K562 (cell line): Measurements from ENCODE around the gene PATJ. TPM values are rescaled to one million over a fixed set of nuclear protein-coding genes. Genes with fewer than 3 reads are reported as not detected.

Experiments
- ATAC-seq: fragments of 200-7000 bp; cut with Tn5 transposase; 3 replicates; pipeline ENCODE4 v1.9.1; 2020; ENCODE audit warnings: moderate library complexity
- BruUV-seq: library from RNA; stranded (reverse); fragments of 400-500 nt; replicated peaks from 2 replicates; lab custom pipeline; 2021; lab: Mats Ljungman, UMichigan
- CTCF ChIA-PET: fragments of 300-600 bp; formaldehyde crosslinking; extraction: SDS; loops from one replicate; lab custom pipeline; 2021; ENCODE audit warnings: low intra/inter-chr PET ratio; lab: Yijun Ruan, JAX
- POLR2A ChIA-PET: fragments of 300-600, 350-650 bp; sonication (Branson Sonifier 250); formaldehyde crosslinking; extraction: SDS; loops from one replicate; lab custom pipeline; 2021; ENCODE audit warnings: antibody characterized with exemption, inconsistent platforms; lab: Yijun Ruan, JAX
- DNase-seq, 4 experiments: peaks; one replicate each; pipeline versions ENCODE4 v3.0.0 to v3.0.0-alpha.2; 2011 to 2018; ENCODE audit warnings: low spot score in 3 of 4, mixed read lengths in 3 of 4; ENCODE audit errors: extremely low read depth in 1 of 4
- FAIRE-seq: peaks from 2 replicates; lab custom pipeline; 2011; peaks lifted over from hg19 to GRCh38; lab: Jason Lieb, UNC
- H2AFZ ChIP-seq: 2 replicates; pipeline ENCODE4 v1.6.0; 2011; ENCODE audit warnings: low read depth, low read length, control low read depth, inconsistent platforms
- H3K27ac ChIP-seq: fragments of 200-600 bp; 3 replicates; pipeline ENCODE4 v1.8.0; 2011; ENCODE audit warnings: low read depth, mild to moderate bottlenecking, control low read depth, inconsistent platforms, low read length, moderate library complexity, mixed read lengths; ENCODE audit errors: extremely low read depth
- H3K27me3 ChIP-seq, 2 experiments: fragments of 300-600 bp in 1 of 2; 2 replicates in 1 of 2; 3 replicates in 1 of 2; pipeline versions ENCODE4 v1.6.0 to v1.8.0; 2011; ENCODE audit warnings: inconsistent platforms in 2 of 2, low read length in 2 of 2, mild to moderate bottlenecking in 1 of 2, mixed read lengths in 1 of 2, moderate library complexity in 1 of 2; ENCODE audit not compliant: control insufficient read depth in 2 of 2, insufficient read depth in 2 of 2
- H3K36me3 ChIP-seq: fragments of 300-600 bp; 3 replicates; pipeline ENCODE4 v1.8.0; 2011; ENCODE audit warnings: mild to moderate bottlenecking, low read length, inconsistent platforms; ENCODE audit not compliant: control insufficient read depth, insufficient read depth
- H3K4me1 ChIP-seq, 2 experiments: fragments of 200-600 bp in 1 of 2; replicated peaks in 1 of 2; 2 replicates in 1 of 2; 3 replicates in 1 of 2; pipeline versions ENCODE4 v1.5.1 to v1.8.0; 2011; ENCODE audit warnings: inconsistent platforms in 2 of 2, low read length in 2 of 2, mild to moderate bottlenecking in 1 of 2, mixed read lengths in 1 of 2, moderate library complexity in 1 of 2; ENCODE audit not compliant: control insufficient read depth in 2 of 2, insufficient read depth in 2 of 2
- H3K4me2 ChIP-seq: 2 replicates; pipeline ENCODE4 v1.6.1; 2011; ENCODE audit warnings: low read length, control low read depth, inconsistent platforms, mixed read lengths; ENCODE audit not compliant: insufficient read depth
- H3K4me3 ChIP-seq: fragments of 200-600 bp; sonication (generic), shearing (Covaris generic); 2 replicates; pipeline ENCODE4 v1.5.1; 2016; ENCODE audit warnings: control low read depth, inconsistent platforms
- H3K79me2 ChIP-seq: fragments of 200-600 bp; 3 replicates; pipeline ENCODE4 v1.8.0; 2011; ENCODE audit warnings: low read length, inconsistent platforms; ENCODE audit not compliant: control insufficient read depth, insufficient read depth
- H3K9ac ChIP-seq, 2 experiments: 2 replicates each; pipeline versions ENCODE4 v1.6.0 to v1.6.1; 2011; ENCODE audit warnings: low read depth in 2 of 2, low read length in 2 of 2, control low read depth in 1 of 2, inconsistent platforms in 1 of 2, mild to moderate bottlenecking in 1 of 2, mixed read lengths in 1 of 2; ENCODE audit not compliant: insufficient read depth in 1 of 2
- H3K9me1 ChIP-seq: one replicate; pipeline ENCODE4 v1.6.0; 2011; ENCODE audit warnings: inconsistent platforms, mild to moderate bottlenecking, low read length, moderate library complexity; ENCODE audit not compliant: control insufficient read depth, insufficient read depth
- H3K9me3 ChIP-seq: replicated peaks from 2 replicates; pipeline ENCODE4 v1.5.1; 2011; ENCODE audit warnings: low read depth, low read length, inconsistent platforms; ENCODE audit not compliant: control insufficient read depth, insufficient read depth
- H4K20me1 ChIP-seq: replicated peaks from 2 replicates; pipeline ENCODE4 v1.6.1; 2011; ENCODE audit warnings: low read length, inconsistent platforms, mixed read lengths; ENCODE audit not compliant: control insufficient read depth, insufficient read depth
- E2F6 ChIP-seq, 2 experiments: IDR thresholded peaks; 2 replicates each; pipeline ENCODE4 v1.6.1; 2011; ENCODE audit warnings: borderline replicate concordance in 1 of 2, control low read depth in 1 of 2, low read depth in 1 of 2, low read length in 1 of 2, mild to moderate bottlenecking in 1 of 2, mixed read lengths in 1 of 2, moderate library complexity in 1 of 2; ENCODE audit not compliant: insufficient read depth in 1 of 2, insufficient read length in 1 of 2, poor library complexity in 1 of 2, severe bottlenecking in 1 of 2; ENCODE audit errors: extremely low read depth in 1 of 2
- MCM5 ChIP-seq: fragments of 450-650 bp; IDR thresholded peaks from 2 replicates; pipeline ENCODE4 v1.6.1; 2016; ENCODE audit warnings: low read depth
- ZFP1 ChIP-seq: fragments of 450-650 bp; formaldehyde crosslinking; IDR thresholded peaks from 2 replicates; pipeline ENCODE4 v1.4.0; 2020; ENCODE audit warnings: mild to moderate bottlenecking, mixed read lengths
- ZKSCAN1 ChIP-seq: fragments of 150-350 bp; IDR thresholded peaks from 2 replicates; pipeline ENCODE4 v1.6.1; 2016; ENCODE audit warnings: low read depth, low read length
- ZNF3 ChIP-seq: fragments of 250-450 bp; sonication (Bioruptor Pico); IDR thresholded peaks from 2 replicates; pipeline ENCODE4 v1.5.0; 2021; ENCODE audit warnings: mild to moderate bottlenecking, moderate library complexity
- WGBS: fragments of 100-300 bp; shearing (Covaris generic); methylation state at CpG from one replicate; pipeline ENCODE4 v1.1.6; 2016; ENCODE audit warnings: low coverage, mixed read lengths; ENCODE audit not compliant: insufficient coverage; ENCODE audit errors: missing lambda C conversion rate; 5-methylcytosine and 5-hydroxymethylcytosine counted together
- in situ Hi-C: fragments of 300-500 bp; cut with MboI; formaldehyde crosslinking; loops from 4 replicates; pipeline ENCODE4 v1.15.0; 2018; ENCODE audit warnings: inconsistent platforms, mixed read lengths
- intact Hi-C: fragments of 100-400 bp; cut with micrococcal nuclease; formaldehyde crosslinking; loops from 2 replicates; pipeline ENCODE4 v1.14.2; 2022
- polyA plus RNA-seq, 8 experiments: library from polyadenylated mRNA; depleted of rRNA in 4 of 8; stranded (reverse) in 5 of 8; unstranded in 3 of 8; fragments of >200 nt; fragmentation: Nextera tagmentation in 2 of 8; fragmentation: Illumina TruSeq in 1 of 8; extraction: Ambion mirVana in 2 of 8; extraction: Trizol in 1 of 8; gene quantifications; 2 replicates each; pipeline versions ENCODE4 v1.2.1 to v1.2.3, GENCODE V29; 2011 to 2014; ENCODE audit warnings: inconsistent platforms in 1 of 8, missing spikeins in 1 of 8
- total RNA-seq, 7 experiments: library from RNA; depleted of rRNA in 6 of 7; stranded (reverse); fragments of >200 nt in 6 of 7; fragmentation: Illumina TruSeq in 2 of 7; extraction: Trizol in 2 of 7; gene quantifications; 2 replicates each; pipeline versions ENCODE4 v1.2.1 to v1.2.3, GENCODE V29; 2011 to 2021; ENCODE audit warnings: low replicate concordance in 1 of 7

Gene PATJ
- total and polyA plus RNA-seq, 9 of the 15 experiments (the other 6 are each of a cell fraction or from before 2014, with no cell fraction given) = 0.22 TPM; not detected in 8

GRCh38 chr1:61956016-61956645 is 213.9 kb downstream of the PATJ start:
- Histone ChIP-seq H3K4me3 (no peak overlapping the region), H3K27ac (no peak overlapping the region), H4K20me1 (no peaks in the 10 kb centered on the region), H3K27me3 (no peaks in the 10 kb centered on the region; a peak in 1 of 5 replicates), H3K4me2 (no peak overlapping the region), H2AFZ (no peak overlapping the region), H3K9me1 (no peaks in the 10 kb centered on the region), H3K9ac (no peak overlapping the region), H3K4me1 (no peaks in the 10 kb centered on the region), H3K36me3 (no peaks in the 10 kb centered on the region), H3K9me3 (no peaks in the 10 kb centered on the region), H3K79me2 (no peaks in the 10 kb centered on the region)
- DNase-seq (no peak), FAIRE-seq (no peak), ATAC-seq (no peak)
- no TSS peak for BruUV-seq
- intact Hi-C loops (no loop called here), in situ Hi-C loops (no loop called here)
- 0% methylated on average over 6 of the region's 6 CpGs for WGBS
- TF ChIP-seq E2F6 (IDR thresholded peaks at IDR 0.05; ENCODE audit: borderline replicate concordance in 1 of 2, extremely low read depth in 1 of 2, insufficient read depth in 1 of 2, insufficient read length in 1 of 2, low read depth in 1 of 2, low read length in 1 of 2, poor library complexity in 1 of 2, severe bottlenecking in 1 of 2) (no peak), ZFP1 (no peak), ZKSCAN1 (no peak), MCM5 (no peak), ZNF3 (no peak)
- ChIA-PET POLR2A (no interaction called here), CTCF (no interaction called here)
